Central memory CD8-positive, alpha-beta T cell (primary cell): ENCODE measurements around the gene JSRP1.
A peak's percentile ranks its signal among the peaks of the same experiment; 100 is the strongest.

Source experiments
- ATAC-seq: fragments of 150-1000 bp; cut with Tn5 transposase; replicated peaks from 2 replicates; pipeline ENCODE4 v1.10.0; 2022; ENCODE audit warnings: mild to moderate bottlenecking, moderate FRiP score, moderate number of reproducible peaks; ENCODE audit not compliant: poor library complexity, severe bottlenecking; ENCODE audit errors: extremely low read depth
- DNase-seq, 2 donors: peaks; one replicate each; pipeline ENCODE4 v3.0.0; 2021; ENCODE audit warnings: low spot score in 2 of 2
- H3K27ac Mint-ChIP-seq: one replicate; pipeline ENCODE4 v1.8.0; 2022; ENCODE audit warnings: low read depth, mild to moderate bottlenecking, moderate library complexity, mixed read lengths
- H3K27me3 Mint-ChIP-seq: one replicate; pipeline ENCODE4 v1.8.0; 2022; ENCODE audit warnings: mixed read lengths
- H3K36me3 Mint-ChIP-seq: one replicate; pipeline ENCODE4 v1.8.0; 2022; ENCODE audit warnings: mild to moderate bottlenecking, moderate library complexity, mixed read lengths; ENCODE audit not compliant: insufficient read depth
- H3K4me1 Mint-ChIP-seq: one replicate; pipeline ENCODE4 v1.8.0; 2022; ENCODE audit warnings: mixed read lengths
- H3K4me3 Mint-ChIP-seq: one replicate; pipeline ENCODE4 v1.8.0; 2022; ENCODE audit warnings: mild to moderate bottlenecking, moderate library complexity, mixed read lengths
- H3K9me3 Mint-ChIP-seq: one replicate; pipeline ENCODE4 v1.8.0; 2022; ENCODE audit warnings: mixed read lengths

The JSRP1 gene

GRCh38 chr19:2255982-2256685 lies at the start of gene JSRP1:
JSRP1 (minus strand) TSS chr19:2256417; CDS start chr19:2255314, 1,103 bp downstream.
- H3K9me3 Mint-ChIP-seq: no peaks in the 10 kb centered on the region
- H3K4me3 Mint-ChIP-seq: peak within 1 kb of the TSS; percentile 37
- ATAC-seq: no peak
- H3K4me1 Mint-ChIP-seq: peaks cover 19% of the 10 kb centered on the region
- H3K36me3 Mint-ChIP-seq: peaks cover 16% of the 10 kb centered on the region
- no peaks in the 10 kb centered on the region for H3K27me3 Mint-ChIP-seq
- H3K27ac Mint-ChIP-seq: peak within 1 kb of the TSS; percentile 95
- DNase-seq: no peak

- ATAC-seq (no peak), DNase-seq (no peak)
- peaks cover 75% of the 10 kb centered on the region for H3K27me3 Mint-ChIP-seq
- no peaks in the 10 kb centered on the region for H3K9me3 Mint-ChIP-seq
- no peak overlapping the region for H3K4me3 Mint-ChIP-seq
- H3K36me3 Mint-ChIP-seq: peaks cover 11% of the 10 kb centered on the region
- no peak overlapping the region for H3K27ac Mint-ChIP-seq
- H3K4me1 Mint-ChIP-seq: peaks cover 8% of the 10 kb centered on the region
Observed at GRCh38 chr19:2305452-2306280, 49.4 kb upstream of the JSRP1 start.

GRCh38 chr19:2303211-2303798 lies 47.1 kb upstream of the JSRP1 start:
- H3K9me3 Mint-ChIP-seq: no peaks in the 10 kb centered on the region
- peaks cover 51% of the 10 kb centered on the region for H3K27me3 Mint-ChIP-seq
- peak overlapping the region; percentile 59 for H3K4me3 Mint-ChIP-seq
- peaks cover 8% of the 10 kb centered on the region for H3K4me1 Mint-ChIP-seq
- DNase-seq: no peak
- ATAC-seq: no peak
- H3K36me3 Mint-ChIP-seq: peaks cover 10% of the 10 kb centered on the region
- H3K27ac Mint-ChIP-seq: no peak overlapping the region

GRCh38 chr19:2302319-2303210 lies 46.3 kb upstream of the JSRP1 start:
- peaks cover 50% of the 10 kb centered on the region for H3K27me3 Mint-ChIP-seq
- H3K9me3 Mint-ChIP-seq: no peaks in the 10 kb centered on the region
- H3K27ac Mint-ChIP-seq: no peak overlapping the region
- DNase-seq (no peak), ATAC-seq (peak; percentile 46)
- peak overlapping the region; percentile 59 for H3K4me3 Mint-ChIP-seq
- H3K4me1 Mint-ChIP-seq: peaks cover 8% of the 10 kb centered on the region
- peaks cover 10% of the 10 kb centered on the region for H3K36me3 Mint-ChIP-seq

GRCh38 chr19:2300533-2300932 lies 44.3 kb upstream of the JSRP1 start:
- DNase-seq (no peak), ATAC-seq (no peak)
- Mint-ChIP-seq H3K27me3 (peaks cover 32% of the 10 kb centered on the region), H3K27ac (peak overlapping the region; percentile 85), H3K4me3 (no peak overlapping the region), H3K4me1 (peaks cover 8% of the 10 kb centered on the region), H3K9me3 (no peaks in the 10 kb centered on the region), H3K36me3 (peaks cover 12% of the 10 kb centered on the region)

GRCh38 chr19:2296141-2296540 lies 39.9 kb upstream of the JSRP1 start:
- Mint-ChIP-seq H3K4me1 (peaks cover 8% of the 10 kb centered on the region), H3K4me3 (no peak overlapping the region), H3K27ac (no peak overlapping the region), H3K36me3 (peaks cover 24% of the 10 kb centered on the region), H3K9me3 (no peaks in the 10 kb centered on the region), H3K27me3 (no peaks in the 10 kb centered on the region)
- no peak for ATAC-seq
- no peak for DNase-seq

- Mint-ChIP-seq H3K27ac (no peak overlapping the region), H3K27me3 (no peaks in the 10 kb centered on the region)
- DNase-seq: no peak
Observed at GRCh38 chr19:2294687-2295335, 38.6 kb upstream of the JSRP1 start.

GRCh38 chr19:2291185-2291751 lies 35.1 kb upstream of the JSRP1 start:
- ATAC-seq (no peak), DNase-seq (no peak)
- H3K9me3 Mint-ChIP-seq: no peaks in the 10 kb centered on the region
- peaks cover 40% of the 10 kb centered on the region for H3K36me3 Mint-ChIP-seq
- H3K27ac Mint-ChIP-seq: no peak overlapping the region
- H3K4me3 Mint-ChIP-seq: peak overlapping the region; percentile 77
- H3K27me3 Mint-ChIP-seq: no peaks in the 10 kb centered on the region
- H3K4me1 Mint-ChIP-seq: peaks cover 29% of the 10 kb centered on the region

More at GRCh38 chr19:2294687-2295335, 38.6 kb upstream of the JSRP1 start:
- H3K9me3 Mint-ChIP-seq: no peaks in the 10 kb centered on the region
- H3K36me3 Mint-ChIP-seq: peaks cover 27% of the 10 kb centered on the region
- no peak for ATAC-seq
- H3K4me1 Mint-ChIP-seq: peaks cover 11% of the 10 kb centered on the region
- no peak overlapping the region for H3K4me3 Mint-ChIP-seq

GRCh38 chr19:2290441-2291184 lies 34.4 kb upstream of the JSRP1 start:
- H3K9me3 Mint-ChIP-seq: no peaks in the 10 kb centered on the region
- no peak for DNase-seq
- H3K27me3 Mint-ChIP-seq: no peaks in the 10 kb centered on the region
- peaks cover 38% of the 10 kb centered on the region for H3K36me3 Mint-ChIP-seq
- H3K4me3 Mint-ChIP-seq: peak overlapping the region; percentile 77
- peak overlapping the region; percentile 90 for H3K27ac Mint-ChIP-seq
- peak; percentile 20 for ATAC-seq
- H3K4me1 Mint-ChIP-seq: peaks cover 29% of the 10 kb centered on the region

GRCh38 chr19:2289714-2290435 lies 33.7 kb upstream of the JSRP1 start:
- Mint-ChIP-seq H3K36me3 (peaks cover 43% of the 10 kb centered on the region), H3K4me3 (peak overlapping the region; percentile 77), H3K9me3 (no peaks in the 10 kb centered on the region), H3K27ac (peak overlapping the region; percentile 90), H3K4me1 (peaks cover 29% of the 10 kb centered on the region), H3K27me3 (no peaks in the 10 kb centered on the region)
- ATAC-seq (peak; percentile 71), DNase-seq (no peak)
